Lower leg skin (tissue), 3 donors: Measurements from ENCODE around the gene CFAP206.

Source experiments
- POLR2A ChIP-seq, 2 donors: fragments of 450-650 bp; IDR thresholded peaks; one replicate each; pipeline ENCODE4 v1.6.1; 2016 to 2017; ENCODE audit warnings: antibody characterized with exemption in 2 of 2, mild to moderate bottlenecking in 1 of 2, moderate library complexity in 1 of 2
- TF ChIP-seq, protein P1 (sequence below), 3 donors: fragments of 450-650 bp; IDR thresholded peaks; one replicate each; pipeline ENCODE4 v1.5.1; 2016; ENCODE audit warnings: antibody characterized with exemption in 3 of 3, mild to moderate bottlenecking in 3 of 3, moderate library complexity in 2 of 3

DNA sequence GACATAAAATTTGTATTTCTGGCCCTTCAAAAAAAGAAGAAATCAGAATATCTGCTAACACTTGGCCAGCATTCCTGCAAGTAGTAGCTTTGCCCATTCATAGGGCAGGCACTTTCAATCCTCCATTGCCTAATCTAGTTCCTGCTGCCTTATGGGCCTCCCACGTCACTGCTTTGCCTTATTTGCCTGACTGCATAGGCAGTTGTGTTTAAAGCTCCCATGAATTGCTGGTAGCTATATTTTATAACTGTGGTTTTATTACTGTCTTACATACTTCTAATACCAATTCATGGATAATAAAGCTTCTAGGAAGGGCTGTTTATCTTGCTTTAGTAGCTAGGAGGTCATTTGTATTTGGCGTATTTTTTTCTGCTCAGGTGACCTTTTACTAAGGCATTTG lies 57.3 kb downstream of the CFAP206 start:
- TF ChIP-seq, protein P1, sequence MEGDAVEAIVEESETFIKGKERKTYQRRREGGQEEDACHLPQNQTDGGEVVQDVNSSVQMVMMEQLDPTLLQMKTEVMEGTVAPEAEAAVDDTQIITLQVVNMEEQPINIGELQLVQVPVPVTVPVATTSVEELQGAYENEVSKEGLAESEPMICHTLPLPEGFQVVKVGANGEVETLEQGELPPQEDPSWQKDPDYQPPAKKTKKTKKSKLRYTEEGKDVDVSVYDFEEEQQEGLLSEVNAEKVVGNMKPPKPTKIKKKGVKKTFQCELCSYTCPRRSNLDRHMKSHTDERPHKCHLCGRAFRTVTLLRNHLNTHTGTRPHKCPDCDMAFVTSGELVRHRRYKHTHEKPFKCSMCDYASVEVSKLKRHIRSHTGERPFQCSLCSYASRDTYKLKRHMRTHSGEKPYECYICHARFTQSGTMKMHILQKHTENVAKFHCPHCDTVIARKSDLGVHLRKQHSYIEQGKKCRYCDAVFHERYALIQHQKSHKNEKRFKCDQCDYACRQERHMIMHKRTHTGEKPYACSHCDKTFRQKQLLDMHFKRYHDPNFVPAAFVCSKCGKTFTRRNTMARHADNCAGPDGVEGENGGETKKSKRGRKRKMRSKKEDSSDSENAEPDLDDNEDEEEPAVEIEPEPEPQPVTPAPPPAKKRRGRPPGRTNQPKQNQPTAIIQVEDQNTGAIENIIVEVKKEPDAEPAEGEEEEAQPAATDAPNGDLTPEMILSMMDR (IDR thresholded peaks at IDR 0.05) = no peak
- TF ChIP-seq POLR2A (IDR thresholded peaks at IDR 0.05) = no peak
